Activated naive CD8-positive, alpha-beta T cell (primary cell): ENCODE measurements around the gene DNAAF2.
A peak's percentile ranks its signal among the peaks of the same experiment; 100 is the strongest.
"Not testable (repeated sequence)": the region's sequence is repeated elsewhere in the genome, so short reads cannot be mapped to it uniquely, and the experiment has no call there.

Source experiments
- H3K27ac Mint-ChIP-seq: one replicate; pipeline ENCODE4 v1.8.0; 2021; ENCODE audit warnings: mixed read lengths
- H3K27me3 Mint-ChIP-seq: one replicate; pipeline ENCODE4 v1.8.0; 2021; ENCODE audit warnings: mixed read lengths
- H3K36me3 Mint-ChIP-seq: one replicate; pipeline ENCODE4 v1.8.0; 2021; ENCODE audit warnings: mixed read lengths
- H3K4me1 Mint-ChIP-seq: one replicate; pipeline ENCODE4 v1.8.0; 2021; ENCODE audit warnings: low read depth, mixed read lengths
- H3K4me3 Mint-ChIP-seq: one replicate; pipeline ENCODE4 v1.8.0; 2021; ENCODE audit warnings: mild to moderate bottlenecking, mixed read lengths
- H3K9me3 Mint-ChIP-seq: one replicate; pipeline ENCODE4 v1.8.0; 2021; ENCODE audit warnings: low read depth, mixed read lengths

The DNAAF2 gene

GRCh38 chr14:49634547-49635334, at the start of gene DNAAF2:
Gene DNAAF2 (minus strand): TSS chr14:49635244. CDS start chr14:49635149, 95 bp downstream.
- Mint-ChIP-seq H3K27me3 (no peaks in the 10 kb centered on the region), H3K36me3 (peaks cover 9% of the 10 kb centered on the region), H3K9me3 (no peaks in the 10 kb centered on the region), H3K4me3 (peak within 1 kb of the TSS; percentile 98), H3K27ac (peak within 1 kb of the TSS; percentile 97), H3K4me1 (peaks cover 50% of the 10 kb centered on the region)

- no peaks in the 10 kb centered on the region for H3K27me3 Mint-ChIP-seq
- no peaks in the 10 kb centered on the region for H3K4me1 Mint-ChIP-seq
- no peak overlapping the region for H3K27ac Mint-ChIP-seq
- H3K4me3 Mint-ChIP-seq, result no peak overlapping the region
- peaks cover 10% of the 10 kb centered on the region for H3K36me3 Mint-ChIP-seq
- H3K9me3 Mint-ChIP-seq, result no peaks in the 10 kb centered on the region
These were observed 44.2 kb upstream of the DNAAF2 start for GRCh38 chr14:49679271-49679670.

GRCh38 chr14:49677643-49678042, 42.6 kb upstream of the DNAAF2 start:
- no peak overlapping the region for H3K27ac Mint-ChIP-seq
- no peak overlapping the region for H3K4me3 Mint-ChIP-seq
- H3K36me3 Mint-ChIP-seq, result peaks cover 22% of the 10 kb centered on the region
- no peaks in the 10 kb centered on the region for H3K27me3 Mint-ChIP-seq
- no peaks in the 10 kb centered on the region for H3K9me3 Mint-ChIP-seq
- H3K4me1 Mint-ChIP-seq, result no peaks in the 10 kb centered on the region

- no peaks in the 10 kb centered on the region for H3K9me3 Mint-ChIP-seq
- H3K4me3 Mint-ChIP-seq, result no peak overlapping the region
- no peaks in the 10 kb centered on the region for H3K27me3 Mint-ChIP-seq
- H3K27ac Mint-ChIP-seq, result no peak overlapping the region
- peaks cover 20% of the 10 kb centered on the region for H3K36me3 Mint-ChIP-seq
- H3K4me1 Mint-ChIP-seq, result no peaks in the 10 kb centered on the region
These were observed 38.5 kb upstream of the DNAAF2 start for GRCh38 chr14:49673586-49673985.

GRCh38 chr14:49670475-49670874, 35.4 kb upstream of the DNAAF2 start:
- no peaks in the 10 kb centered on the region for H3K27me3 Mint-ChIP-seq
- H3K9me3 Mint-ChIP-seq, result no peaks in the 10 kb centered on the region
- H3K4me3 Mint-ChIP-seq, result no peak overlapping the region
- no peaks in the 10 kb centered on the region for H3K4me1 Mint-ChIP-seq
- H3K36me3 Mint-ChIP-seq, result peaks cover 20% of the 10 kb centered on the region
- no peak overlapping the region for H3K27ac Mint-ChIP-seq

- Mint-ChIP-seq H3K27ac (no peak overlapping the region), H3K36me3 (peaks cover 5% of the 10 kb centered on the region), H3K4me3 (no peak overlapping the region), H3K27me3 (no peaks in the 10 kb centered on the region), H3K9me3 (no peaks in the 10 kb centered on the region), H3K4me1 (no peaks in the 10 kb centered on the region)
These were observed 24.7 kb upstream of the DNAAF2 start for GRCh38 chr14:49659526-49660455.

- not testable (repeated sequence) for H3K9me3 Mint-ChIP-seq, H3K4me3 Mint-ChIP-seq, H3K27ac Mint-ChIP-seq, H3K36me3 Mint-ChIP-seq, H3K4me1 Mint-ChIP-seq, H3K27me3 Mint-ChIP-seq
These were observed 22.5 kb upstream of the DNAAF2 start for GRCh38 chr14:49657500-49657899.

- Mint-ChIP-seq H3K36me3 (peaks cover 3% of the 10 kb centered on the region), H3K4me1 (peaks cover 3% of the 10 kb centered on the region), H3K4me3 (no peak overlapping the region), H3K9me3 (no peaks in the 10 kb centered on the region), H3K27ac (no peak overlapping the region), H3K27me3 (no peaks in the 10 kb centered on the region)
These were observed 19.5 kb upstream of the DNAAF2 start for GRCh38 chr14:49654511-49654910.

- Mint-ChIP-seq H3K4me1 (peaks cover 3% of the 10 kb centered on the region), H3K36me3 (peaks cover 3% of the 10 kb centered on the region), H3K27me3 (no peaks in the 10 kb centered on the region), H3K4me3 (no peak overlapping the region), H3K27ac (no peak overlapping the region), H3K9me3 (no peaks in the 10 kb centered on the region)
These were observed 18.5 kb upstream of the DNAAF2 start for GRCh38 chr14:49653508-49653907.

GRCh38 chr14:49642163-49642562, 7.1 kb upstream of the DNAAF2 start:
- Mint-ChIP-seq H3K4me1 (peaks cover 47% of the 10 kb centered on the region), H3K36me3 (peaks cover 11% of the 10 kb centered on the region), H3K27ac (peak overlapping the region; percentile 18), H3K27me3 (no peaks in the 10 kb centered on the region), H3K9me3 (no peaks in the 10 kb centered on the region), H3K4me3 (no peak overlapping the region)

GRCh38 chr14:49641697-49642129, 6.7 kb upstream of the DNAAF2 start:
- Mint-ChIP-seq H3K4me3 (no peak overlapping the region), H3K36me3 (peaks cover 11% of the 10 kb centered on the region), H3K9me3 (no peaks in the 10 kb centered on the region), H3K4me1 (peaks cover 50% of the 10 kb centered on the region), H3K27me3 (no peaks in the 10 kb centered on the region), H3K27ac (peak overlapping the region; percentile 18)

- H3K27me3 Mint-ChIP-seq, result no peaks in the 10 kb centered on the region
- H3K9me3 Mint-ChIP-seq, result no peaks in the 10 kb centered on the region
- H3K27ac Mint-ChIP-seq, result peak overlapping the region; percentile 36
- H3K4me3 Mint-ChIP-seq, result no peak overlapping the region
- peaks cover 13% of the 10 kb centered on the region for H3K36me3 Mint-ChIP-seq
- H3K4me1 Mint-ChIP-seq, result peaks cover 57% of the 10 kb centered on the region
These were observed 5.7 kb upstream of the DNAAF2 start for GRCh38 chr14:49640540-49641417.

GRCh38 chr14:49637534-49638078, 2.6 kb upstream of the DNAAF2 start:
- H3K27me3 Mint-ChIP-seq, result no peaks in the 10 kb centered on the region
- H3K36me3 Mint-ChIP-seq, result peaks cover 13% of the 10 kb centered on the region
- H3K4me1 Mint-ChIP-seq, result peaks cover 55% of the 10 kb centered on the region
- peak overlapping the region; percentile 7 for H3K27ac Mint-ChIP-seq
- no peaks in the 10 kb centered on the region for H3K9me3 Mint-ChIP-seq
- peak overlapping the region; percentile 15 for H3K4me3 Mint-ChIP-seq

- H3K27me3 Mint-ChIP-seq, result no peaks in the 10 kb centered on the region
- no peaks in the 10 kb centered on the region for H3K9me3 Mint-ChIP-seq
- peaks cover 13% of the 10 kb centered on the region for H3K36me3 Mint-ChIP-seq
- peaks cover 52% of the 10 kb centered on the region for H3K4me1 Mint-ChIP-seq
- H3K27ac Mint-ChIP-seq, result peak overlapping the region; percentile 51
- H3K4me3 Mint-ChIP-seq, result peak overlapping the region; percentile 98
These were observed 1.8 kb upstream of the DNAAF2 start for GRCh38 chr14:49636866-49637265.
